ENCODE results near the gene MLLT1.

The MLLT1 gene

GRCh38 chr19:6273701-6274601 is 5.8 kb downstream of the MLLT1 start:
- DNase-seq: peak; percentile 73

- DNase-seq: no peak
These were observed 6.7 kb downstream of the MLLT1 start for GRCh38 chr19:6272913-6273600.

- no peak for DNase-seq
These were observed 7.4 kb downstream of the MLLT1 start for GRCh38 chr19:6272411-6272791.

- no peak for DNase-seq
These were observed 7.9 kb downstream of the MLLT1 start for GRCh38 chr19:6271721-6272410.

GRCh38 chr19:6271251-6271650 is 8.5 kb downstream of the MLLT1 start:
- DNase-seq: no peak

GRCh38 chr19:6270822-6271221 is 9.0 kb downstream of the MLLT1 start:
- no peak for DNase-seq

GRCh38 chr19:6270076-6270745 is 9.6 kb downstream of the MLLT1 start:
- no peak for DNase-seq

GRCh38 chr19:6269101-6269886 is 10.5 kb downstream of the MLLT1 start:
- DNase-seq: no peak

GRCh38 chr19:6268382-6268771 is 11.4 kb downstream of the MLLT1 start:
- no peak for DNase-seq

- DNase-seq: no peak
These were observed 12.0 kb downstream of the MLLT1 start for GRCh38 chr19:6267552-6268381.

- no peak for DNase-seq
These were observed 15.0 kb downstream of the MLLT1 start for GRCh38 chr19:6264803-6265202.

- DNase-seq: no peak
These were observed 15.9 kb downstream of the MLLT1 start for GRCh38 chr19:6263735-6264444.

- no peak for DNase-seq
These were observed 16.5 kb downstream of the MLLT1 start for GRCh38 chr19:6263306-6263705.

- DNase-seq: no peak
These were observed 17.3 kb downstream of the MLLT1 start for GRCh38 chr19:6262519-6262918.

GRCh38 chr19:6261883-6262282 is 17.9 kb downstream of the MLLT1 start:
- no peak for DNase-seq

- no peak for DNase-seq
These were observed 18.7 kb downstream of the MLLT1 start for GRCh38 chr19:6260912-6261650.

GRCh38 chr19:6260376-6260775 is 19.4 kb downstream of the MLLT1 start:
- no peak for DNase-seq

- no peak for DNase-seq
These were observed 20.4 kb downstream of the MLLT1 start for GRCh38 chr19:6259312-6259861.

GRCh38 chr19:6258812-6259311 is 20.9 kb downstream of the MLLT1 start:
- DNase-seq: no peak

Data from T1000 (cell line).